Stimulated activated CD4-positive, alpha-beta T cell treated with anti-CD3 and anti-CD28 coated beads, TNF-alpha, amount 100 ng/mL, for 1 hour (primary cell): ENCODE data around the gene TSC2.
"Not testable (repeated sequence)": the region's sequence is repeated elsewhere in the genome, so short reads cannot be mapped to it uniquely, and the experiment has no call there.

Experiments used
- DNase-seq, 3 donors: peaks; one replicate each; pipeline ENCODE4 v3.0.0-alpha.2; 2020; ENCODE audit warnings: low read depth in 3 of 3, low spot score in 1 of 3

TSC2 gene

DNA sequence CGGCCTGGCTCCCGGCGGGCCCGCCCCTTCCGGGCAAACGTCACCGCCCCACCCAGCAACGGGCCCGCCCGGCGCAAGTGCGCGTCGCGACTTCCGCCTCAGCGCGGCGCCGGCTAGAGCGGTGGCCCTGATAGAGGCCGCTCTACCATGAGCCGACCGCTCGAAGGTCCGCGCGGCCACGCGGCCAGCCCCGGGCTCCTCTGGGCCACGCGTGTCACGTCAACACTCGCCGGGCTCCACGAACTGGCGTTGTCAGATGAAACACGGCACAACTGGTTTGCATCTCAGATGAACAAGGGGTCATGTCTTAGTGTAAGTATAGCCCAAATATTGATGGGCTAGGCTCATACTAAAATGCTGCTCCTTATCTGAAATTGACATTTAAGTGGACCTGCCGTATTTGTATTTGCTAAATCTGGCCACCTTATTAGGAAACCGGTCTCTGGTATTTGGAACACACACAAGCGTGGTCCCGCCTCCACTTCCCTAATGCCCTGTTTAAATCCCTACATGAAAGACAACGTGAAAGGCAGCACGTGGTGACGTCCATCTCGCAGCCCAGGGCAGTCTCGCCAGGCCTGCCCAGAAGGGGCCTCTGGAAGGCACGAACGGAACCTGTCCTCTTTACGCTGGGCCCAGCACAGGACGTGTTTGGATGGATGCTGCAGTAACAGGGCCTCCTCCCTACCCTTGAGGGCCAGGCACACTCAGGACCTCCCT is 37.8 kb upstream of the TSC2 start, which contains the start of gene ZNF598:
TSS of gene ZNF598 (minus strand) at position 31 of the 720 bp plus-strand sequence.
- DNase-seq, result peak; percentile 22 to 74 (median 52)

- not testable (repeated sequence) for DNase-seq
Observed at GRCh38 chr16:2011726-2012125, 36.1 kb upstream of the TSC2 start.

- DNase-seq, result no peak
Observed at GRCh38 chr16:2013527-2013926, 34.3 kb upstream of the TSC2 start.

- no peak for DNase-seq
Observed at GRCh38 chr16:2015117-2015946, 32.5 kb upstream of the TSC2 start.

GRCh38 chr16:2015947-2016208 is 31.9 kb upstream of the TSC2 start:
- no peak for DNase-seq

DNA sequence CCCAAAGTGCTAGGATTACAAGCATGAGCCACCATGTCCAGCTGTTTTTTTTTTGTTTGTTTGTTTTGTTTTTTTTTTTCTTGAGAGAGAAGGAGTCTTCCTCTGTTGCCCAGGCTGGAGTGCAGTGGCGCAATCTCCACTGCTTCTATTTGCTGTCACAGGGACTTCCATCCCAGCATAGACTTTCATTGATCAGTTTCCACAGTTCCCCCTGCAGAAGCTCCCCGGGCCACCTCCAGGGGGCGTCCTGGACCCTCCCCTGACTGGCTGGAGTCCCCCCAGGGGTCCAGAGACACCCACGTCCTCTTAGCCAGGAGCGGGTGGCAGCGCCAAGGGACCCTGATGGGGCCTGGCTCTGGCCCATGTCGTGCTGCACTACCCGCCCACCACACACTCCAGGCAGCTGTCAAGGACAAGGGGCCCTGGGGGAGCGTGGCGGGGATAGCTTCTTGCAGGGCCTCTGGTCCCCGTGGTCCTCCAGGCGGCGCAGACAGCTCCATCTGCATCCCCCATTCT is 31.3 kb upstream of the TSC2 start:
- no peak for DNase-seq

GRCh38 chr16:2019518-2019920 is 28.3 kb upstream of the TSC2 start, which contains the start of gene NPW:
NPW (plus strand) TSS chr16:2019785.
- DNase-seq, result peak in 1 of 3 donors; percentile 21

- DNase-seq, result no peak
Observed at GRCh38 chr16:2019921-2020831, 27.6 kb upstream of the TSC2 start.

DNA sequence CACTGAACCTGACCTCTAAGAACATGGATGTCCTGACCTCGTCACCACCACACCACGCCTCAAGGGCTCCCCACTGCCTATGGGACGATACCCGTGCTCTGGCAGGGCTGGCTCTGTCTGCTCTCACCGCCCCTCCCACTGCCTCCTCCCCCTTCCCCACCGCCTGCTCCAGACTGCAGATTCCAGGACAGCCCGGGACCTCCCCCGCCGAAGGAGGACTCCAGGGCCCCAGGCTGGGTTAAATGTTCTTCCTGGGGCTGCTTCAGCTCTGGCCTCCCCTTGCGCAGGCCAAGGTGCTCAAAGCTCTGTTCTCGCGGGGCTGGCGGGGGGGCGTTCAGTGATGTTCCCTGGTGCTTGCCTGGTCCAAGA is 25.1 kb upstream of the TSC2 start:
- DNase-seq, result no peak

GRCh38 chr16:2023092-2024031 is 24.4 kb upstream of the TSC2 start:
- DNase-seq, result peak; percentile 86 to 99 (median 97)

GRCh38 chr16:2024032-2024420 is 23.8 kb upstream of the TSC2 start:
- no peak for DNase-seq

- no peak for DNase-seq
Observed at GRCh38 chr16:2025251-2025650, 22.5 kb upstream of the TSC2 start.

DNA sequence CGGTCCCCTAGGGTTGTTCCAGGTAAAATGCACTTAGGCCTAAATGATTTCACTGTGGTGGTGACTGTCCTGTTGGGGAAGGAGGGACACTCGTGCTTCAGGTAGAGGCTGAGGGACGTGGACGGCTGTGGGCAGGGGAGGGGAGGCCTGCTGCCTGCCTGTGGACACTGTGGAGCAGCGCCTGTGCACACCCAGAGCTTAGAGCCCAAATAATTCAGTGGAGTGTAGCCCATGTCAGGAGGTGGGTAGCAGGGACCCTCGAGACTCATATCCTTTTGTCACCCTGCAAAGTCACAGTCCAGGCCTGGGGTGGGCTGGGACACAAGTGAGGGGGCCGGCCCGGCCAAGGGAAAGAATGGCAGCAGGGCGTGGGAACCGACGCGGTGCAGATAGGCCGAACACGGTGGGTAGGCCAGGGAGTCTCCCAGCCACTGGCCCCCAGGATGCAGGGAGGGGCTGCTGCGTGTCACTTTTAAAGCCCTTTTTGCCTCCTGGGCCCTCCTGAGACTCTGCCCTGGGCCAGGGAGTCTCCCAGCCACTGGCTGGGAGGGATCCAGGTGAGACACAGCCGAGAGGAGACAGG is 21.8 kb upstream of the TSC2 start:
- no peak for DNase-seq

DNA sequence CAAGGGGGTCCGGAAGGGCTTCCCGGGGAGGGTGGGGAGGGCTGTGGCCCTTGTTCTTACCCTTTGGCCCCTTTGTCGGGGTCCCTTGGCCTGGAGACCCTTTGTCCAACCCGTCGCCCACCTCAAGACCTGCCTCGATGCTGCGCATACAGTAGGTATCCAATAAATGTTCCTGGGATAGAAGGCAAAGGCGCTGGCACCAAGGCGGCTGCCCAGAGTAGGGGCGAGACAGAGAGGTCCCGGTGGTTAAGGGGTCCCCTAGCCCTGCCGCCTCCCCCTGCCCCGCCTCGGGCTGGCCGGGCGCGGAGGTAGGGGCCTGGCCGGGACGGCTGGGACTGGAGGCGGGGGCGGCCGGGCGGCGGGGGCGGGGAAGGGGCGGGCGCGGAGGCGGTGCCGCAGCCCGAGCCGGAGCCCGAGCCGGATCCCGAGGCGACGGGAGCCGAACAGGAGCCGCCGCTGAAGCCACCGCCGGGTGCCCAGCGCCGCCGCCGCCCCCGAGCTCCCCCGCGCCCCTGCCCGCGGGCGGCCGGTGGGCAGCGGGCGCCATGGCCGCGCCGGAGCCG is 21.2 kb upstream of the TSC2 start, which contains the start of gene NHERF2:
TSS of gene NHERF2 (plus strand) at position 442 of the 563 bp plus-strand sequence. CDS start at position 546, 104 bp downstream.
- DNase-seq, result no peak

- no peak for DNase-seq
Observed at GRCh38 chr16:2027024-2028010, 20.5 kb upstream of the TSC2 start.

DNA sequence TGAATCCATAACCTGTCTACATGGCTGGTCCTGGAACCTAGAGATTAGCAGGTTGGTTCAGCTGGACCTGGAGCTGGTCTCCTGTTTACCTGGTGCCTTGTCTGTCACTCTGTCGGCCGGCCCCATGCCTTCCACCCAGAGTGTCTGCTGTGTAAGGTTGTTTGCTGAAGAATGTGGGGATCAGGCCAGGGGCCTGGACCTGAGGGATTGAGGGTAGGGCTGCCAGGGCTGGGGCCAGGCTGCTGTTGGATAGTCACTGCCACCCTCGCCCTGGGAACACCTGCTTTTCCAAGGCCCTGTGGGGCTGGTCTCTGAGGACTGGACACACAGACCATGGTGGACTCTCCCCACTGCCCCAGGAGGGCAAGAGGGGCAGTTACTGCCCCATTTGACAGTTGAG is 19.6 kb upstream of the TSC2 start:
- no peak for DNase-seq

DNA sequence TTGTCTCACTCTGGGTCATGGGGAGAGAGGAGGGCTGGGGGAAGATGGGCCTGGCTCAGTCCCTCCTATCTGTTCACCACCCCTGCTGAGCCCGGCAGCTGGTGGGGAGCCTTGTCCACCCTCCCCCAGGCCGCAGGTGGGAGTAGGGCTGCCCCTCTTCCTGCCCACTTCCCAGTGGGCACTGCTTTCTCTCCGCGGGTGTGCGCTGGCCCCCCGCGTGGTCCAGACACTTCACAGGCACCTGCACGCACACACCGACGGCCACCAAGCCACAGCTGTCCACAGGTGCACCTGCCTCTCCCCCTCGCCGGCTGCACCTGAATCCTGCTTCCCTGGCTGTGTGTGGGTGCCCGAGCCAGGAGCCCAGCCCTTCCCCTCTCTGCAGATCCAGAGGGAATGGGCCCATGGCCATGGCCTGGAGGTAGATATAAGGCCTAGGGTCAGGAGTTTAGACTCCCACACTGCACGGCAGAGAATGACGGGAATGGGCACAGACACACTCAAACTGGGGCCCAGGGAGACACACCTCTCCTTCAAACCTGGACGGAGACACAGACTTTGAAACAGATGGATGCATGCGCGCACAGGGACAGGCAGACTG is 19.1 kb upstream of the TSC2 start:
- DNase-seq, result no peak

GRCh38 chr16:2029350-2029749 is 18.4 kb upstream of the TSC2 start:
- no peak for DNase-seq
